ENCODE results near the gene RNASEL. TPM values are rescaled to one million over a fixed set of nuclear protein-coding genes. Genes with fewer than 3 reads are reported as not detected.

Gene RNASEL
- polyA plus RNA-seq, 1 donor (not counting 4 experiments of a cell fraction or from before 2014, with no cell fraction given): 4.7 TPM

- Histone ChIP-seq H3K4me2 (ENCODE audit: control insufficient read depth, extremely low read depth, insufficient read depth, low read depth, low read length) (no peak overlapping the region), H3K4me3 (ENCODE audit: control insufficient read depth in 2 of 3, extremely low read depth in 1 of 3, insufficient read depth in 2 of 3, low read depth in 1 of 3, low read length in 3 of 3) (no peak overlapping the region), H3K9me1 (ENCODE audit: control insufficient read depth, extremely low read depth, insufficient read depth, low read length) (no peaks in the 10 kb centered on the region), H3K79me2 (ENCODE audit: control insufficient read depth, insufficient read depth, low read length) (no peaks in the 10 kb centered on the region), H3K4me1 (ENCODE audit: control insufficient read depth, extremely low read depth, insufficient read depth, low read length) (peaks cover 25% of the 10 kb centered on the region), H3K9me3 (ENCODE audit: control insufficient read depth, low read depth, low read length) (no peaks in the 10 kb centered on the region), H3K36me3 (ENCODE audit: control insufficient read depth in 2 of 2, extremely low read depth in 1 of 2, insufficient read depth in 2 of 2, low read length in 2 of 2) (no peaks in the 10 kb centered on the region), H3K27ac (ENCODE audit: control insufficient read depth, insufficient read depth, low read length) (no peak overlapping the region), H3K27me3 (ENCODE audit: control insufficient read depth, extremely low read depth, insufficient read depth, low read length) (peaks cover 25% of the 10 kb centered on the region), H2AFZ (ENCODE audit: control insufficient read depth, low read length) (no peak overlapping the region), H3K9ac (ENCODE audit: control insufficient read depth, extremely low read depth, insufficient read depth, low read length) (no peak overlapping the region), H4K20me1 (ENCODE audit: control insufficient read depth, extremely low read depth, insufficient read depth, low read length) (no peaks in the 10 kb centered on the region)
- no peak for FAIRE-seq
- no peak for TF ChIP-seq CTCF (optimal IDR thresholded peaks at IDR 0.05 in 1 of 3, IDR thresholded peaks at IDR 0.05 in 1 of 3, conservative IDR thresholded peaks at IDR 0.05 in 1 of 3; ENCODE audit: extremely low read depth in 1 of 3, insufficient read depth in 2 of 3, low read length in 3 of 3)
- dilution Hi-C loops (cut with MboI; ENCODE audit: extremely low pct_ligation_motif_present, low sequenced_read_pairs): no loop called here
- DNase-seq (ENCODE audit: low read depth, low spot score): no peak
Observed at GRCh38 chr1:182611326-182611725, 22.3 kb upstream of the RNASEL start.

- no peak for FAIRE-seq
- TF ChIP-seq CTCF (optimal IDR thresholded peaks at IDR 0.05 in 1 of 3, IDR thresholded peaks at IDR 0.05 in 1 of 3, conservative IDR thresholded peaks at IDR 0.05 in 1 of 3; ENCODE audit: extremely low read depth in 1 of 3, insufficient read depth in 2 of 3, low read length in 3 of 3): no peak
- TF ChIP-seq EZH2 (IDR thresholded peaks at IDR 0.05; ENCODE audit: low read length): no peak
- dilution Hi-C loops (cut with MboI; ENCODE audit: extremely low pct_ligation_motif_present, low sequenced_read_pairs): no loop called here
Observed at GRCh38 chr1:182610606-182611194, 21.6 kb upstream of the RNASEL start.

More at GRCh38 chr1:182610606-182611194, 21.6 kb upstream of the RNASEL start:
- Histone ChIP-seq H3K36me3 (ENCODE audit: control insufficient read depth in 2 of 2, extremely low read depth in 1 of 2, insufficient read depth in 2 of 2, low read length in 2 of 2) (no peaks in the 10 kb centered on the region), H3K27ac (ENCODE audit: control insufficient read depth, insufficient read depth, low read length) (no peak overlapping the region), H3K79me2 (ENCODE audit: control insufficient read depth, insufficient read depth, low read length) (no peaks in the 10 kb centered on the region), H3K27me3 (ENCODE audit: control insufficient read depth, extremely low read depth, insufficient read depth, low read length) (peaks cover 18% of the 10 kb centered on the region), H2AFZ (ENCODE audit: control insufficient read depth, low read length) (no peak overlapping the region), H3K9me1 (ENCODE audit: control insufficient read depth, extremely low read depth, insufficient read depth, low read length) (no peaks in the 10 kb centered on the region), H3K9me3 (ENCODE audit: control insufficient read depth, low read depth, low read length) (no peaks in the 10 kb centered on the region), H3K4me3 (ENCODE audit: control insufficient read depth in 2 of 3, extremely low read depth in 1 of 3, insufficient read depth in 2 of 3, low read depth in 1 of 3, low read length in 3 of 3) (no peak overlapping the region), H3K4me1 (ENCODE audit: control insufficient read depth, extremely low read depth, insufficient read depth, low read length) (peaks cover 20% of the 10 kb centered on the region), H3K4me2 (ENCODE audit: control insufficient read depth, extremely low read depth, insufficient read depth, low read depth, low read length) (no peak overlapping the region), H4K20me1 (ENCODE audit: control insufficient read depth, extremely low read depth, insufficient read depth, low read length) (no peaks in the 10 kb centered on the region), H3K9ac (ENCODE audit: control insufficient read depth, extremely low read depth, insufficient read depth, low read length) (no peak overlapping the region)
- no peak for DNase-seq (ENCODE audit: low read depth, low spot score)
